Psoas muscle (tissue), 8 donors: ENCODE results near the gene ARHGEF28. TPM values are rescaled to one million over a fixed set of nuclear protein-coding genes. Genes with fewer than 3 reads are reported as not detected.

ENCODE experiments used
- ATAC-seq, 4 donors: fragments of 200-7000 bp; cut with Tn5 transposase; one replicate each; pipeline ENCODE4 v1.9.1; 2020; ENCODE audit warnings: moderate library complexity in 3 of 4, mild to moderate bottlenecking in 2 of 4
- DNase-seq, 2 donors: peaks; one replicate each; pipeline ENCODE4 v3.0.0-alpha.2; 2020
- H3K27ac ChIP-seq: fragments of 200-600 bp; one replicate; pipeline ENCODE4 v1.8.0; 2022
- H3K27me3 ChIP-seq, 3 donors: fragments of 200-600 bp in 1 of 3; one replicate each; pipeline versions ENCODE4 v1.6.1 to v1.8.0; 2013 to 2022; ENCODE audit warnings: low read length in 2 of 3, mild to moderate bottlenecking in 2 of 3, moderate library complexity in 1 of 3; ENCODE audit not compliant: insufficient read depth in 3 of 3
- H3K36me3 ChIP-seq, 2 donors: fragments of 200-600 bp in 1 of 2; one replicate each; pipeline versions ENCODE4 v1.6.1 to v1.8.0; 2013 to 2022; ENCODE audit warnings: low read depth in 1 of 2, mild to moderate bottlenecking in 1 of 2, moderate library complexity in 1 of 2; ENCODE audit not compliant: insufficient read depth in 1 of 2
- H3K4me1 ChIP-seq: fragments of 200-600 bp; one replicate; pipeline ENCODE4 v1.8.0; 2022
- H3K4me3 ChIP-seq: fragments of 200-600 bp; one replicate; pipeline ENCODE4 v1.8.0; 2022; ENCODE audit warnings: mild to moderate bottlenecking
- H3K9me3 ChIP-seq: fragments of 200-600 bp; one replicate; pipeline ENCODE4 v1.8.0; 2022
- CTCF ChIP-seq: fragments of 200-600 bp; IDR thresholded peaks from one replicate; pipeline ENCODE4 v1.8.0; 2022; ENCODE audit warnings: antibody characterized with exemption
- WGBS, 3 donors: extraction: QIAGEN DNeasy Blood & Tissue Kit; methylation state at CpG; one replicate each; pipeline versions ENCODE4 v1.1.6 to v1.1.7; 2013; 5-methylcytosine and 5-hydroxymethylcytosine counted together
- intact Hi-C, 2 donors: fragments of 100-400 bp; cut with DNase I; formaldehyde crosslinking; loops; one replicate each; pipeline versions ENCODE4 v1.11.0 to v1.14.2; 2022
- polyA plus RNA-seq, 3 donors: library from polyadenylated mRNA; stranded (reverse); fragments of 200-250 nt; gene quantifications; one replicate each; pipeline ENCODE4 v1.2.3, GENCODE V29; 2013
- total RNA-seq, 4 donors: library from RNA; stranded (reverse); fragmentation: NEBNext Ultra II Directional in 2 of 4; extraction: Animal tissue kit (Norgen Biotek cat#: 25700) in 2 of 4; gene quantifications; one replicate each; pipeline versions ENCODE4 v1.2.1 to v1.2.4, GENCODE V29; 2021 to 2023
- donor health status: healthy with polysubstance abuse.
- donor health status: DM: no; HTN: no; CAD: no; lungs with moderate emphysema.
- donor health status: Bipolar disorder and iron deficiency.
- donor health status: healthy.
- donor health status: DM: yes; HTN: yes; CAD: no.
- donor health status: DM: no; HTN: no; CAD: no.
- donor health status: DM: no; HTN: no; CAD: no.
- donor health status: DM: yes; HTN: yes; CAD: no.

ARHGEF28 gene
- total and polyA plus RNA-seq, 7 donors: 0.39 to 1.3 (median 1.00) TPM

- Histone ChIP-seq H3K4me1 (no peaks in the 10 kb centered on the region), H3K27me3 (no peaks in the 10 kb centered on the region), H3K27ac (no peak overlapping the region), H3K36me3 (no peaks in the 10 kb centered on the region), H3K9me3 (no peaks in the 10 kb centered on the region), H3K4me3 (no peak overlapping the region)
- intact Hi-C loops: no loop called here
- WGBS, 3 donors: 79 to 90% (median 84%) methylated on average over 3 of the region's 3 CpGs
- no peak for DNase-seq
- no peak for ATAC-seq
- no peak for TF ChIP-seq CTCF
Observed at GRCh38 chr5:73957397-73958001, 331.5 kb downstream of the ARHGEF28 start.

- no peak for TF ChIP-seq CTCF
- H3K36me3 ChIP-seq: no peaks in the 10 kb centered on the region
- WGBS, 3 donors: 89 to 91% (median 90%) methylated on average over 2 of the region's 2 CpGs
- DNase-seq (no peak), ATAC-seq (no peak)
- no peaks in the 10 kb centered on the region for H3K27me3 ChIP-seq
- H3K4me3 ChIP-seq: no peak overlapping the region
- intact Hi-C loops: no loop called here
- no peak overlapping the region for H3K27ac ChIP-seq
- H3K9me3 ChIP-seq: no peaks in the 10 kb centered on the region
- no peaks in the 10 kb centered on the region for H3K4me1 ChIP-seq
Observed at GRCh38 chr5:73958037-73958436, 332.0 kb downstream of the ARHGEF28 start.

GRCh38 chr5:73960023-73960422, 334.0 kb downstream of the ARHGEF28 start:
- Histone ChIP-seq H3K27me3 (no peaks in the 10 kb centered on the region), H3K27ac (no peak overlapping the region), H3K4me3 (no peak overlapping the region), H3K9me3 (no peaks in the 10 kb centered on the region), H3K36me3 (no peaks in the 10 kb centered on the region), H3K4me1 (no peaks in the 10 kb centered on the region)
- intact Hi-C loops: no loop called here
- no peak for TF ChIP-seq CTCF
- WGBS, 3 donors: 83 to 92% (median 90%) methylated on average over 5 of the region's 5 CpGs
- DNase-seq (no peak), ATAC-seq (no peak)

GRCh38 chr5:73960426-73960825, 334.4 kb downstream of the ARHGEF28 start:
- no peak overlapping the region for H3K4me3 ChIP-seq
- intact Hi-C loops: no loop called here
- no peak for DNase-seq
- no peak for ATAC-seq
- H3K27me3 ChIP-seq: no peaks in the 10 kb centered on the region
- no peaks in the 10 kb centered on the region for H3K36me3 ChIP-seq
- WGBS, 3 donors: 84 to 92% (median 88%) methylated on average over 1 of the region's 1 CpG
- H3K9me3 ChIP-seq: no peaks in the 10 kb centered on the region
- H3K4me1 ChIP-seq: no peaks in the 10 kb centered on the region
- TF ChIP-seq CTCF: no peak
- H3K27ac ChIP-seq: no peak overlapping the region

GRCh38 chr5:73962801-73963425, 336.9 kb downstream of the ARHGEF28 start:
- Histone ChIP-seq H3K36me3 (no peaks in the 10 kb centered on the region), H3K27ac (no peak overlapping the region), H3K4me3 (no peak overlapping the region), H3K4me1 (no peaks in the 10 kb centered on the region), H3K9me3 (no peaks in the 10 kb centered on the region), H3K27me3 (no peaks in the 10 kb centered on the region)
- intact Hi-C loops: no loop called here
- WGBS, 3 donors: 36 to 46% (median 41%) methylated on average over 8 of the region's 8 CpGs
- no peak for TF ChIP-seq CTCF
- no peak for ATAC-seq
- no peak for DNase-seq
